ENCODE data around the gene PPEF2.

Gene PPEF2

DNA sequence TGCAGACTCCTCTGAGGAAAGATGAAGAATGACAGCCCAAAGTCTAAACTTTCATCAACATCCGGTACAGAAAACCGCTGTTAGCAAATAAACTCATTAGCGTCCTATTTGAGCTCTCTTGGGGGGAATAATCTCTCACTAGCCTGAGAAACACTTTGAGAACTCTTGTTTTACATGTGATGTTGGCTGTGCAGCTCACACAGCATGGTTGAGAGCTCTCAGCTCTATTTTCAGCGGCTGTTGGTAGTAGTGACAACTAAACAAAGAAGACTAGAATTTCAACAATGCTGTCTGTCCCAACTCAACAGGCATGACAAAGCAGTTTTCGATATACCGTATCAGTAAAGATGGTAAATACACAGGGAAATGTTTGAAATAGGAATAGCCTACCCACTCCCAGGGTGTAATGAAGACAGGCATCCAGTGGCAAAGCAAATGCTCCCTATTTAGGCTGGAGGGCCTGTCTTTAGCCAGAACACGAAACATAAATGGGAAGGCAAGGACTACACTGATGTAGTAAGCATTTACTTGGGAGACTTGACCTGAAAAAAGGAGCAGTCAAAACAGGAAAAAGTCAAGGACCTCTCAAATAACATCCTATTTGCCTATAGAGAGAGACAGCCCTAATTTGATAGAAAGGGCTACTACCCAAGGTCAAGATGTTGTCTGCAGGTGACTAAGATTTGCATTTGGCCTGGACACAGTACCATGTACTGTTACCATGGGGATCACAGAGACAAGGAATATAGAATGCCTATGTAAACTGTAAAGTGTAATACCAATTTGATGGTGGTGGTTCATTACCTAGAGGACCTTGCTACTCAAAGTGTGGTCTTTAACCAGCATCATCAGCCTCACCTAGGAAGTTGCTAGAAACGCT lies 60.4 kb downstream of the PPEF2 start:
- Histone ChIP-seq H3K27me3 (ENCODE audit: control insufficient read depth in 1 of 2, insufficient read depth in 2 of 2, low read length in 2 of 2) (no peaks in the 10 kb centered on the region), H3K9me3 (ENCODE audit: control insufficient read depth in 1 of 2, low read length in 2 of 2) (no peaks in the 10 kb centered on the region), H3K36me3 (ENCODE audit: control insufficient read depth in 1 of 2, insufficient read depth in 2 of 2, low read length in 2 of 2) (no peaks in the 10 kb centered on the region), H3K9ac (ENCODE audit: low read depth in 1 of 2, low read length in 2 of 2) (no peak overlapping the region), H3K4me3 (ENCODE audit: low read depth in 1 of 2, low read length in 2 of 2) (no peak overlapping the region), H3K27ac (ENCODE audit: low read depth, low read length) (no peak overlapping the region), H3K4me1 (ENCODE audit: control insufficient read depth in 1 of 2, insufficient read depth in 2 of 2, low read length in 2 of 2) (peaks cover 3 to 10% of the 10 kb centered on the region in 2 donors)

GRCh38 chr4:75834772-75835154 lies 67.5 kb downstream of the PPEF2 start:
- Histone ChIP-seq H3K36me3 (ENCODE audit: control insufficient read depth in 1 of 2, insufficient read depth in 2 of 2, low read length in 2 of 2) (no peaks in the 10 kb centered on the region), H3K9me3 (ENCODE audit: control insufficient read depth in 1 of 2, low read length in 2 of 2) (no peaks in the 10 kb centered on the region), H3K4me1 (ENCODE audit: control insufficient read depth in 1 of 2, insufficient read depth in 2 of 2, low read length in 2 of 2) (no peaks in the 10 kb centered on the region), H3K27ac (ENCODE audit: low read depth, low read length) (no peak overlapping the region), H3K9ac (ENCODE audit: low read depth in 1 of 2, low read length in 2 of 2) (no peak overlapping the region), H3K4me3 (ENCODE audit: low read depth in 1 of 2, low read length in 2 of 2) (no peak overlapping the region), H3K27me3 (ENCODE audit: control insufficient read depth in 1 of 2, insufficient read depth in 2 of 2, low read length in 2 of 2) (no peaks in the 10 kb centered on the region)

- H3K4me3 ChIP-seq (ENCODE audit: low read depth in 1 of 2, low read length in 2 of 2): no peak overlapping the region
- no peak overlapping the region for H3K9ac ChIP-seq (ENCODE audit: low read depth in 1 of 2, low read length in 2 of 2)
- H3K36me3 ChIP-seq (ENCODE audit: control insufficient read depth in 1 of 2, insufficient read depth in 2 of 2, low read length in 2 of 2): no peaks in the 10 kb centered on the region
- H3K27ac ChIP-seq (ENCODE audit: low read depth, low read length): no peak overlapping the region
- no peaks in the 10 kb centered on the region for H3K27me3 ChIP-seq (ENCODE audit: control insufficient read depth in 1 of 2, insufficient read depth in 2 of 2, low read length in 2 of 2)
- H3K4me1 ChIP-seq (ENCODE audit: control insufficient read depth in 1 of 2, insufficient read depth in 2 of 2, low read length in 2 of 2): no peaks in the 10 kb centered on the region
- no peaks in the 10 kb centered on the region for H3K9me3 ChIP-seq (ENCODE audit: control insufficient read depth in 1 of 2, low read length in 2 of 2)
Observed at GRCh38 chr4:75834095-75834771, 68.0 kb downstream of the PPEF2 start.

DNA sequence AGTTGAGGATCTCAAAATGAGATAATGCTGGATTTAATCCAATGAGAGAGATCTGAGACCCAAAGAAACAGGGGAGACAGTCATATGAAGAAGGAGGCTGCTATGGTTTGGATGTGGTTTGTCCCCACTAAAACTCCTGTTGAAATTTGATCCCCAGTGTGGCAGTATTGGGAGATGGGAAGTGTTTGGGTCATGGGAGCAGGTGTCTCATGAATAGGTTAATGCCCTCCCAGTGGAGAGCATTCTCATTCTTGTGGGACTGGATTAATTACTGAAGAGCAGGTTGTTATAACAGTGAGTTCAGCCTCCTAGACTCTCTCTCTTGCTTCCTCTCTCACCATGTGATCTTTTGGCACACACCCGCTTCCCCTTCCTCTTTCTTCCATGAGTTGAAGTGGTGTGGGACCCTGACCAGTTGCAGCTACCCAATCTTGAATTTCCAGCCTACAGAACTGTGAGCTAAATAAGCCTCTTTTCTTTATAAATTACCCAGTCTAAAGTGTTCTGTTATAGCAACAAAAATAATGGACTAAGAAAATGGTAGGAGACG lies 70.3 kb downstream of the PPEF2 start:
- Histone ChIP-seq H3K4me3 (ENCODE audit: low read depth in 1 of 2, low read length in 2 of 2) (no peak overlapping the region), H3K9ac (ENCODE audit: low read depth in 1 of 2, low read length in 2 of 2) (no peak overlapping the region), H3K9me3 (ENCODE audit: control insufficient read depth in 1 of 2, low read length in 2 of 2) (no peaks in the 10 kb centered on the region), H3K4me1 (ENCODE audit: control insufficient read depth in 1 of 2, insufficient read depth in 2 of 2, low read length in 2 of 2) (no peaks in the 10 kb centered on the region), H3K27ac (ENCODE audit: low read depth, low read length) (no peak overlapping the region), H3K36me3 (ENCODE audit: control insufficient read depth in 1 of 2, insufficient read depth in 2 of 2, low read length in 2 of 2) (no peaks in the 10 kb centered on the region), H3K27me3 (ENCODE audit: control insufficient read depth in 1 of 2, insufficient read depth in 2 of 2, low read length in 2 of 2) (no peaks in the 10 kb centered on the region)

- no peak overlapping the region for H3K4me3 ChIP-seq (ENCODE audit: low read depth in 1 of 2, low read length in 2 of 2)
- H3K4me1 ChIP-seq (ENCODE audit: control insufficient read depth in 1 of 2, insufficient read depth in 2 of 2, low read length in 2 of 2): no peaks in the 10 kb centered on the region
- H3K9me3 ChIP-seq (ENCODE audit: control insufficient read depth in 1 of 2, low read length in 2 of 2): no peaks in the 10 kb centered on the region
- H3K36me3 ChIP-seq (ENCODE audit: control insufficient read depth in 1 of 2, insufficient read depth in 2 of 2, low read length in 2 of 2): no peaks in the 10 kb centered on the region
- no peaks in the 10 kb centered on the region for H3K27me3 ChIP-seq (ENCODE audit: control insufficient read depth in 1 of 2, insufficient read depth in 2 of 2, low read length in 2 of 2)
- no peak overlapping the region for H3K9ac ChIP-seq (ENCODE audit: low read depth in 1 of 2, low read length in 2 of 2)
- no peak overlapping the region for H3K27ac ChIP-seq (ENCODE audit: low read depth, low read length)
Observed at GRCh38 chr4:75830906-75831305, 71.3 kb downstream of the PPEF2 start.

DNA sequence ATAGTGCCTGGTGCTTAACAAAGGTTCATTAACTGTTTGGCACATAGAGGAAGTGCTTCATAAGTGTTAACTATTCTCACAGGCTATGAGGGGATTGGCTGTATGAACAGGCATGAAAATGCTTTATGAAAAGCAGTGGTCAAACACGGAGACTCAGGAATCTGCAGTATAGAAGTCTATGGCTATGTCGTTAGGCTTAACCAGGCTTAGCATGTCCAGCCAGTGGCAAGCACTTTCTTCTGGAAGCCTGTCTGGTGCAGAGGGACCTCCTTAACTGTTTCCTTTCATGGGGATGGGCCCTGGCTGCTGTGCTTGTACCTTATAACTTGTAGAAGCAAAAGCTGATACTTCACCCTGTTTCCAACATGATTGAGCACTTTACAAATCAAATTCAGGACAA lies 78.4 kb downstream of the PPEF2 start:
- no peaks in the 10 kb centered on the region for H3K36me3 ChIP-seq (ENCODE audit: control insufficient read depth in 1 of 2, insufficient read depth in 2 of 2, low read length in 2 of 2)
- no peaks in the 10 kb centered on the region for H3K4me1 ChIP-seq (ENCODE audit: control insufficient read depth in 1 of 2, insufficient read depth in 2 of 2, low read length in 2 of 2)
- H3K9me3 ChIP-seq (ENCODE audit: control insufficient read depth in 1 of 2, low read length in 2 of 2): no peaks in the 10 kb centered on the region
- no peak overlapping the region for H3K27ac ChIP-seq (ENCODE audit: low read depth, low read length)
- H3K27me3 ChIP-seq (ENCODE audit: control insufficient read depth in 1 of 2, insufficient read depth in 2 of 2, low read length in 2 of 2): no peaks in the 10 kb centered on the region
- no peak overlapping the region for H3K9ac ChIP-seq (ENCODE audit: low read depth in 1 of 2, low read length in 2 of 2)
- H3K4me3 ChIP-seq (ENCODE audit: low read depth in 1 of 2, low read length in 2 of 2): no peak overlapping the region

GRCh38 chr4:75822416-75822815 lies 79.8 kb downstream of the PPEF2 start:
- Histone ChIP-seq H3K4me3 (ENCODE audit: low read depth in 1 of 2, low read length in 2 of 2) (no peak overlapping the region), H3K27ac (ENCODE audit: low read depth, low read length) (no peak overlapping the region), H3K36me3 (ENCODE audit: control insufficient read depth in 1 of 2, insufficient read depth in 2 of 2, low read length in 2 of 2) (no peaks in the 10 kb centered on the region), H3K27me3 (ENCODE audit: control insufficient read depth in 1 of 2, insufficient read depth in 2 of 2, low read length in 2 of 2) (no peaks in the 10 kb centered on the region), H3K4me1 (ENCODE audit: control insufficient read depth in 1 of 2, insufficient read depth in 2 of 2, low read length in 2 of 2) (no peaks in the 10 kb centered on the region), H3K9ac (ENCODE audit: low read depth in 1 of 2, low read length in 2 of 2) (no peak overlapping the region), H3K9me3 (ENCODE audit: control insufficient read depth in 1 of 2, low read length in 2 of 2) (no peaks in the 10 kb centered on the region)

DNA sequence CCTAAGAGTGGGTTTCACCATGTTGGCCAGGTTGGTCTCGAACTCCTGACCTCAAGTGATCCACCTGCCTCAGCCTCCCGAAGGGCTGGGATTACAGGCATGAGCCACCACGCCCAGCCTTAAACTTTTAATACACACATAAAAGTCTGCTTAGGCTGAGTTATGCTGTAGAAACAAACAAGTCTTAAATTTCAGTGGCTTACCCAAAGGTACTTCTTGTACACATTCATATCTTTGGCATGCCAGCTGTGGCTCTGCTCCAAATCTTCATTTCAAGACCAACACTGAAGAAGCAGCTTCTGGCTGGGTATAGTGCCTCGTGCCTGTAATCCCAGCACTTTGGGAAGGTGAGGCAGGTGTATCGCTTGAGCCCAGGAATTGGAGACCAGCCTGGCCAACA lies 80.3 kb downstream of the PPEF2 start:
- no peaks in the 10 kb centered on the region for H3K36me3 ChIP-seq (ENCODE audit: control insufficient read depth in 1 of 2, insufficient read depth in 2 of 2, low read length in 2 of 2)
- no peaks in the 10 kb centered on the region for H3K9me3 ChIP-seq (ENCODE audit: control insufficient read depth in 1 of 2, low read length in 2 of 2)
- no peak overlapping the region for H3K4me3 ChIP-seq (ENCODE audit: low read depth in 1 of 2, low read length in 2 of 2)
- H3K27me3 ChIP-seq (ENCODE audit: control insufficient read depth in 1 of 2, insufficient read depth in 2 of 2, low read length in 2 of 2): no peaks in the 10 kb centered on the region
- no peak overlapping the region for H3K9ac ChIP-seq (ENCODE audit: low read depth in 1 of 2, low read length in 2 of 2)
- no peaks in the 10 kb centered on the region for H3K4me1 ChIP-seq (ENCODE audit: control insufficient read depth in 1 of 2, insufficient read depth in 2 of 2, low read length in 2 of 2)
- H3K27ac ChIP-seq (ENCODE audit: low read depth, low read length): no peak overlapping the region

GRCh38 chr4:75821216-75821615 lies 81.0 kb downstream of the PPEF2 start:
- H3K36me3 ChIP-seq (ENCODE audit: control insufficient read depth in 1 of 2, insufficient read depth in 2 of 2, low read length in 2 of 2): no peaks in the 10 kb centered on the region
- no peaks in the 10 kb centered on the region for H3K27me3 ChIP-seq (ENCODE audit: control insufficient read depth in 1 of 2, insufficient read depth in 2 of 2, low read length in 2 of 2)
- no peak overlapping the region for H3K9ac ChIP-seq (ENCODE audit: low read depth in 1 of 2, low read length in 2 of 2)
- no peak overlapping the region for H3K27ac ChIP-seq (ENCODE audit: low read depth, low read length)
- H3K9me3 ChIP-seq (ENCODE audit: control insufficient read depth in 1 of 2, low read length in 2 of 2): no peaks in the 10 kb centered on the region
- H3K4me3 ChIP-seq (ENCODE audit: low read depth in 1 of 2, low read length in 2 of 2): no peak overlapping the region
- H3K4me1 ChIP-seq (ENCODE audit: control insufficient read depth in 1 of 2, insufficient read depth in 2 of 2, low read length in 2 of 2): no peaks in the 10 kb centered on the region

DNA sequence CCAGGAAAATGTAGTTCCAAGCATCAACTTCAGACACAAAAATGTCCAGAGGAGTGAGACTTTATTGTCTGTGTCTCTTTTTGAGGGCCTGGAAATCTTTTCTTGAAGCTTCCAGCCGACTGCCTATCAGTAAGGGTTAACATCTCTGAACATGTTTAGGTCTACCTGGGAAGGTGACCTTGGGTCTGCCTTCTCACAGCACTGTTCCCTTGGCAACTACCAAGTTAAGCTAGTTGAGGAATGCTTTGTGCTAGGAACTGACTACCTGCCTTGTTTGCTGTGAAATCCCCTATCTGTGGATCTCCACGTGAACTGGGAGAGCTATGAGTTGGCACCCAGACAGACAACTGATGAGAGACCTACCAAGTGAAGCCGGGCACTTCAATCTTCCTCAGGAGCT lies 81.6 kb downstream of the PPEF2 start:
- Histone ChIP-seq H3K4me1 (ENCODE audit: control insufficient read depth in 1 of 2, insufficient read depth in 2 of 2, low read length in 2 of 2) (no peaks in the 10 kb centered on the region), H3K27ac (ENCODE audit: low read depth, low read length) (no peak overlapping the region), H3K27me3 (ENCODE audit: control insufficient read depth in 1 of 2, insufficient read depth in 2 of 2, low read length in 2 of 2) (no peaks in the 10 kb centered on the region), H3K4me3 (ENCODE audit: low read depth in 1 of 2, low read length in 2 of 2) (no peak overlapping the region), H3K36me3 (ENCODE audit: control insufficient read depth in 1 of 2, insufficient read depth in 2 of 2, low read length in 2 of 2) (no peaks in the 10 kb centered on the region), H3K9me3 (ENCODE audit: control insufficient read depth in 1 of 2, low read length in 2 of 2) (no peaks in the 10 kb centered on the region), H3K9ac (ENCODE audit: low read depth in 1 of 2, low read length in 2 of 2) (no peak overlapping the region)

Measured in duodenal mucosa (tissue), 2 donors.